ENCODE data around the gene OR2H2.

DNA sequence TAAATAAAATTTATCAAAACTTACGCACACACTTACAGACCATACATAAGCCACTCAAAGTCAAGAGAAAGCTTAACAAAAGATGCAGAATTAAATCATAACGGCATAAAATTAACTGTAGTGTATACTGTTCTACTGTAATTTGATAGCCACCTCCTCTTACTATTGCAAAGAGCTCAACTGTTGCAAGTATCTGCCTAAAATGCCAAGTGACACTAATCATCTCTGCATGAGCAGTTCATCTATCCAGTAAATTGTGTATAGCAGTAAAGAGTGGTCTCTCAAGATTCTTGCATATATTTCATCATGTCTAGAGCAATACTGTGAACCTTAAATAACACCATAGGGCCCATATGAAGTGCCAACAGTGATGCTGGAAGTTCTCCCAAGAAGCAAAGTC, 12.3 kb downstream of the OR2H2 start:
- TF ChIP-seq, protein P1, sequence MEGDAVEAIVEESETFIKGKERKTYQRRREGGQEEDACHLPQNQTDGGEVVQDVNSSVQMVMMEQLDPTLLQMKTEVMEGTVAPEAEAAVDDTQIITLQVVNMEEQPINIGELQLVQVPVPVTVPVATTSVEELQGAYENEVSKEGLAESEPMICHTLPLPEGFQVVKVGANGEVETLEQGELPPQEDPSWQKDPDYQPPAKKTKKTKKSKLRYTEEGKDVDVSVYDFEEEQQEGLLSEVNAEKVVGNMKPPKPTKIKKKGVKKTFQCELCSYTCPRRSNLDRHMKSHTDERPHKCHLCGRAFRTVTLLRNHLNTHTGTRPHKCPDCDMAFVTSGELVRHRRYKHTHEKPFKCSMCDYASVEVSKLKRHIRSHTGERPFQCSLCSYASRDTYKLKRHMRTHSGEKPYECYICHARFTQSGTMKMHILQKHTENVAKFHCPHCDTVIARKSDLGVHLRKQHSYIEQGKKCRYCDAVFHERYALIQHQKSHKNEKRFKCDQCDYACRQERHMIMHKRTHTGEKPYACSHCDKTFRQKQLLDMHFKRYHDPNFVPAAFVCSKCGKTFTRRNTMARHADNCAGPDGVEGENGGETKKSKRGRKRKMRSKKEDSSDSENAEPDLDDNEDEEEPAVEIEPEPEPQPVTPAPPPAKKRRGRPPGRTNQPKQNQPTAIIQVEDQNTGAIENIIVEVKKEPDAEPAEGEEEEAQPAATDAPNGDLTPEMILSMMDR (IDR thresholded peaks at IDR 0.05), result no peak
- TF ChIP-seq POLR2A (IDR thresholded peaks at IDR 0.05), result no peak
